Endothelial cell of hepatic sinusoid (primary cell): ENCODE data around the gene NRP1.

Experiments
- in situ Hi-C: cut with HindIII; loops from 2 replicates; pipeline ENCODE4 v1.10.0; 2017; ENCODE audit warnings: low sequenced_read_pairs

NRP1 gene

DNA sequence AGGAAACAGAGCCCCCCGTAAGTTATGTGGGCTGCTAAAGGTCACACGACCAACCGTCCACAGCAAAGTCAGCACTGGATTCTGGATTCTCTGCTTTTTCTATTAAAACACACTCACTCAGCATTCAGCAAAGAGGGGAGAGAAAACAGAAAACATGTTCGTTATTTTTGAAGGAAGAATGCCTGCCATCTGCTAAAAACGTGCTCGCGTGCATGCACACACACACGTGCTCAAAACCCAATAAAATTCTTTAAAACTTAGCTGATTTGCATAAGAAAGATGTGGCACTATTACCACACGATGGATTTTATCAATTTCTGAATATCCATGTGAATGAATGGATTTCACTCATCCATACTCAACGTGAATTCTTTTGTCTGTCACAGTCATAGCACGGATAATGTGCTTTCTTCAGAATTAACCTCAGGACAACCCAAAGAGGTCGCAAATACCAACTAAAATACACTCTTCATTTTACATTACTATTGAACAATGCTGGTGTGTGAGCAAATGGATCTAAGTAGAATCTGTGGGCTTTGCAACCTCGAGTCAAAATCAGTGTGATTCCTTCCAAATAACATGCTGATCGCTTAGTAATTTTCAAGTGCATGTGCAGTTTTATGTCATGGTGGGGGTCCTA is 40.8 kb downstream of the NRP1 start:
- in situ Hi-C loops, result no loop called here

GRCh38 chr10:33293076-33293475 is 41.4 kb downstream of the NRP1 start:
- in situ Hi-C loops, result no loop called here

- in situ Hi-C loops, result no loop called here
Observed at GRCh38 chr10:33291053-33291592, 43.3 kb downstream of the NRP1 start.

GRCh38 chr10:33290321-33291052 is 44.0 kb downstream of the NRP1 start:
- in situ Hi-C loops, result no loop called here

- in situ Hi-C loops, result no loop called here
Observed at GRCh38 chr10:33289776-33290175, 44.7 kb downstream of the NRP1 start.

DNA sequence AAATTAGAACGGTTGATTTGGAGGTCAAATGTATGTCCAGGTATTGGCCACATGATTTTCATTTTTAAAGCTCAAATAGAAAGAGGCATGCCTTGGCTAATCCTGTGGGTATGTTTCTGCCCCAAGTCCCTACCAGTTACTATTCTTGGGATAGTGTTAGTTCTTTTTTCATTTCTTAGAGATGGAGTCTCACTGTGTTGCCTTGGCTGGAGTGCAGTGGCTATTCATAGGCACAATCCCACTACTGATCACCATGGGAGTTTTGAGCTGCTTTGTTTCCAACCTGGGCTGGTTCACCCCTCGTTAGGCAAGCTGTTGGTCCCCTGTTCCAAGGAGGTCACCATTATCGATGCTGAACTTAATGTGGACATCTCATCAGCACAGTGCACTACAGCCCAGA is 46.3 kb downstream of the NRP1 start:
- in situ Hi-C loops, result no loop called here

- in situ Hi-C loops, result no loop called here
Observed at GRCh38 chr10:33287112-33287511, 47.4 kb downstream of the NRP1 start.

- in situ Hi-C loops, result no loop called here
Observed at GRCh38 chr10:33286157-33286934, 48.1 kb downstream of the NRP1 start.

DNA sequence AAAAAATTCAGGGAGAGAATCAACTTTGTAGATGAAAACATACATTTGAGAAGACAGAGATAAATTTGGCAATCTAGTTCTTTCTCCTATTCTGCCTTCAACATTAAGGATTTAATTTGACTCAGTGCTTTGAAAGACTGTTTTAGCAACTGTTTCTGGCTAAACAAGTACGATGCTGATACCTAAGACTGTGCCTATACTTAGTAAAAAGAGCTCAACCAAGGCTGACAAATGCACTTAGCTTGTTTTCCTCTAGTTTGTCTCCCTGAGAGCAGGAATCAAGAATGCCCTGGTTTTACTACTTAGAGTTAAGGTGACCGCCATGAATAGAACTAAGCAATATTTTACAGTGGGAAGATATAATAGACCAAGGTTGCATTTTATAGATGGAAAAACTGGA is 49.5 kb downstream of the NRP1 start:
- in situ Hi-C loops, result no loop called here

GRCh38 chr10:33279811-33280602 is 54.5 kb downstream of the NRP1 start:
- in situ Hi-C loops, result no loop called here

DNA sequence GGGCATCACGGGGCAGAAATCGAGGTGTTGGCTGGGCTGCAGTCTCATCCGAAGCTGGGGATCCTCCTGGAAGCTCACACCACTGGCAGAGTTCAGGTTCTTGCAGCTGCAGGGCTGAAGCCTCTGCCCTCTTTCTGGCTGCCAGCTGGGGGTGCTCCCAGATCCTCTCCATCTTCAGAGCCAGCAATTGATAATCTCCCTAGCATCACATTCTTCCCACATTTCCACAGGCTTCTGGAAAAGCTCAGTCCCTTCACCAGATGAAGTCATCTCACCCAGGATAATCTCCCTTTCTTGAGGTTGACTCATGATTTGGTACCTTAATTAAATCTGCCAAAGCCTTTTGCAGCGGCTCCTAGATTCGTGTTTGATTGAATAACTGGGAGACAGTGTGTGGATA is 55.2 kb downstream of the NRP1 start:
- in situ Hi-C loops, result no loop called here

GRCh38 chr10:33278198-33278597 is 56.3 kb downstream of the NRP1 start:
- in situ Hi-C loops, result no loop called here

GRCh38 chr10:33277135-33277536 is 57.3 kb downstream of the NRP1 start:
- in situ Hi-C loops, result no loop called here

DNA sequence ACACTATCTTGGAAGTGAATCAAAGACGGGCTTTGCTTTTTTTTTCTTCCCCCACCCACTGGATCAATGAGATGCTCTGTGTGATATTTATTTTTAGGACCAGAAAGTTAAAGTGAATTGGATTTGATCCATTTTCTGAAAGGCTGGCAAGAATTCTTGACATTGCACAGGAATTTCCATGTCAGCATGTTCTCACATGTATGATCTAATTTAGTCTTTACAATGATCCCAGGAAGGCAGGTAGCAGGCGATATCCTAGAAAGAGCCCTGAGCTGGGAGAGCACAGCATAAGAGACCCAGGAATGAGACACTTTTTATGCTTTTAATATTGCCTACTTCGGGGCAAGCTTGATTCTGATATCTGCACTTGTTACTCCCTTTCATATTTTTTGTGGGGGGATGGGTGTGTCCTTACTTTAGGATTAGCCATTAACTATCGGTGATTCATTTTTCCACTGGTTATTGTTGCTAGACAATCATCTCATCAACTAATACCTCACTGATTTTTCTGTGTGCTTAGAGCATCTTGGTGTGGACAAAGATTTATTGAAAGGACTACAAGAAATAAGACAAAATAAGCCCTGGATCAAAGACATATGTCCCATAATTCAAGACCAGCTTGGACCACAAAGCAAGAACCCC is 58.1 kb downstream of the NRP1 start:
- in situ Hi-C loops, result no loop called here

DNA sequence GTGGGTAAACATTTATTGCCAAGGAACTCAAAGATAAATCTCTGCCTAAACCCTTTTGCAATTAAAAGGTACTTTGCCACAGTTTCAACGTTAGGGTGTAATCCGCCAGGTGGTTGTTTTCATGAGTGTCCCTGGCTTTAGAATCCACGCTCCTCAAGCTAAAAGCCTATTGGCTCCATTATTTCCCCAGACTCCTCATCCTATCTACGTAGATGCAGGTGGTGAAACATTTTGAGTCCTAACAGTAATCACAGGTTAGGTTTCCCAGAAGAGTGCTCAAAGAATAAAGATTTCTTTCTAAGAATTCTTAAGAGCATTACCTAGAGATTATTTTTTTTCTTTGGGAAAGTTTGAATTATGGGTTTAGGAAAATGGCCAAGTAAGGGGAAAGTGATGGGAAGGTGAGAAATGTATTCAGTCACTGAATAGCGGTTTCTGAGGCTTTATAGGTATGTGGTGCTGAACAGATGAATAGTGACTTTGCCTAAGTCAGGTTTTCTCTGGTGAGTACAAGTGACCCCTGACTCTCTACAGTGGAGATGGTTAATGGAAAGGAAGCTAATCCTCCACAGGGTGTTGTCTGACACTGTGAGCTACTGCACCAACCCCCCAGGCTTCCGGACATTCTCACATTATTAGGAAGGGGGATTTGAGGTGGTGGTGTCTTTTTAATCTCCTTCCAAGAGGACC is 60.2 kb downstream of the NRP1 start:
- in situ Hi-C loops, result no loop called here

GRCh38 chr10:33273295-33274002 is 61.0 kb downstream of the NRP1 start:
- in situ Hi-C loops, result no loop called here

DNA sequence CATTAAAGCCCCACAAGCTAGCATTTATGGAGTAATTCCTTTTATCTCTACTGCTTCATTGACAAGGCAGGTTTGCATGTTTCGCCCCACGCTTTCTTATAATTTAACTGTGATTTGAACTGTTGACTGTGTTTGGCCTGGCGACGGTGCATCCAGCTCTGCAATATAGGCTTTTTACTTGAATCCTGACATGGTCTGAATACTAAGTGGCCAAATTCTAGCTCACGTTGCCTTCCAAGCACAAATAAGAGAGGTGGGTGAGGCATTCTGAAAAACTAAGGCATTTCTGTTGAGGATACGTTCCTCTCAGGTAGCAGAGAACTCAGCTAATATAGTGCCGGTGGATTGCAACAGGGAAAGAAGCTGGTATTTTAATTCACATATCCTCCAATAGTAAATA is 61.8 kb downstream of the NRP1 start:
- in situ Hi-C loops, result no loop called here

- in situ Hi-C loops, result no loop called here
Observed at GRCh38 chr10:33271969-33272583, 62.4 kb downstream of the NRP1 start.

DNA sequence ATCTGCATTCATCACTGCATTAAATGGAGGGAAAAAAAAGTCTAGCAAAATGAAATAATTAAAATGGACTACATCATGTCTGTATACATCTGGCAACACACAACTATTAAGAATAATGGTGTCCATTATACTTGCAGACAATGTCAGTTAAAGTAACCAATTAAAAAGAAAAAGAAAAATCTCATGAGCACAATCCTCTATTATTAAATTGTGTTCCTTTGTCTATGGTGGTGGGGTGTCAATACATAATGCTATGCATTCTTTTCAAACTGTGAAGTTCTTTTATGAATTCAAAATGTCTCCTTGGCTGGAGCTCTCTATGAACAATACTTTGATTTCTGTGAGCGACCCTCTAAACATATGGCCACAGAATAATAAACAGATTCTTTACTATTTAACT is 63.5 kb downstream of the NRP1 start:
- in situ Hi-C loops, result no loop called here
